ENCODE data around the gene PRKRIP1.

PRKRIP1 gene

GRCh38 chr7:102432442-102433218 lies 36.5 kb downstream of the PRKRIP1 start:
- TF ChIP-seq CTCF (IDR thresholded peaks at IDR 0.05; ENCODE audit: extremely low read depth, insufficient read depth, missing control alignments): no peak

DNA sequence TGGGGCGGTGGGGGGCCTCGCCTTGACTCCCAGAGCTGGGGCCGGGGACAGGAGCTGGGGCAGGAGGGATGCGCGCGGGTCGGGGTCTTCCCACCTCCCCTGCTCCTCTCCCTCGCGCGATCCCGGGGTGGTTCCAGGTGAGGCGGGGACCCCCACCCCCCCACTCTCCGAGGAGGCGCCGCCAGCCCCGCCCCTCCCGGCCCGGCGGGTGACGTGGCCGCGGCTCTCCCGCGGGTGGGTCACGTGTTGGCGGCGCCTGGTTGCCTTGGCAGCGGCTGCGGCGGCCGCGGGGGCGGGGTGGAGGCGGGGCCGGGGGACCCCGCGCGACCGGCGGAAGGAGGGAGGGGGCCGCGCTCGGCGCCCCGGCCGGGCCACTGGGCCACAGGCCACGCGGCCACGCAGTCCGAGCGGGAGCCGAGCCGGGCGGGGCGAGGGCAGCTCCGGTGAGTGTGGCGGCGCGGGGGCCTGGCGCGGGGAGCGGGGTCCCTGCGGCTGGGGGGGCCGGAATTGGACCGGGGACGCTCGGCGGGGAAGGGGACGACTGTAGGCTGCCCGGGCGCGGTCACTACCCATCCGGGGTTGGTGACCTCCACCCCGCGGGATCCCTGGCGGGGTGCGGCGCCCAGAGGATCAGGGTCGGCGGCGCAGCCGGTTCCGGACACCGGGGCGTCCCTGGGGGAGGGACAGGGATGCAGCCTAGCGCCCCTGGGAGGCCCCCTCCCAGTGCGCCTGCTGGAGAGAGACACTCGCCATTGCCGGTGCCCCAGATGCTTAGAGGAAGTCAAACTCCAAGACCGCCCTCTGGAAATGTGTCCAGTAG lies 37.3 kb downstream of the PRKRIP1 start, which contains the start of gene ORAI2:
ORAI2 (plus strand) TSS at position 357 of the 820 bp plus-strand sequence. CDS start 5,382 bp downstream, outside the sequence.
- in situ Hi-C loops (cut with MboI; ENCODE audit: low pct_unique_long_range_greater_than_20kb, low sequenced_read_pairs, unreplicated experiment): no loop called here
- peak; percentile 93 for DNase-seq (ENCODE audit: low spot score)
- no peak for TF ChIP-seq CTCF (IDR thresholded peaks at IDR 0.05; ENCODE audit: extremely low read depth, insufficient read depth, missing control alignments)

More at GRCh38 chr7:102432442-102433218, 36.5 kb downstream of the PRKRIP1 start:
- in situ Hi-C loops (cut with MboI; ENCODE audit: low pct_unique_long_range_greater_than_20kb, low sequenced_read_pairs, unreplicated experiment): no loop called here
- DNase-seq (ENCODE audit: low spot score): peak; percentile 54

DNA sequence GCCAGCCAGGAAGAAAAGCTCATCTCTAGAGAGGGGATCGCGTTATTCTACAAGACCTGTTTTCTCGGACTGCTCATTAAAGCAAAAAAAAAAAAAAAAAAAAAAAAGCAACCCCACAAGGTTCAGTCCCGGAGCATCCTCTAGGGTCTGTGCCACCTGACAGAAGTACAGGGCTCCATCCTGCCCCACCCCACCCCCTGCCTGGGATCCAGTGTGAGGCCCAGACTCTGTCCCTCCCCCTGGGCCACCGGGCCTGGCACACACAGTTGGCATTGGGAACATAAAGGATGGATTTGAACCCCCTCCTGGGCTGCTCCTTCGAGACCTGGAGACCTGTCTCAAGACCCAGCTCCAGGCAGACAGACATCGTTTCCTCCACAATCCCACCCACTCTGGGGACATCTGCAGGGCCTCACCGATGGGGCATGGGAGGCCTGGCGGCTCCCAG lies 37.9 kb downstream of the PRKRIP1 start:
- no peak for DNase-seq (ENCODE audit: low spot score)
- in situ Hi-C loops (cut with MboI; ENCODE audit: low pct_unique_long_range_greater_than_20kb, low sequenced_read_pairs, unreplicated experiment): no loop called here
- TF ChIP-seq CTCF (IDR thresholded peaks at IDR 0.05; ENCODE audit: extremely low read depth, insufficient read depth, missing control alignments): no peak

- in situ Hi-C loops (cut with MboI; ENCODE audit: low pct_unique_long_range_greater_than_20kb, low sequenced_read_pairs, unreplicated experiment): no loop called here
- DNase-seq (ENCODE audit: low spot score): no peak
- no peak for TF ChIP-seq CTCF (IDR thresholded peaks at IDR 0.05; ENCODE audit: extremely low read depth, insufficient read depth, missing control alignments)
Observed at GRCh38 chr7:102436118-102436517, 40.0 kb downstream of the PRKRIP1 start.

DNA sequence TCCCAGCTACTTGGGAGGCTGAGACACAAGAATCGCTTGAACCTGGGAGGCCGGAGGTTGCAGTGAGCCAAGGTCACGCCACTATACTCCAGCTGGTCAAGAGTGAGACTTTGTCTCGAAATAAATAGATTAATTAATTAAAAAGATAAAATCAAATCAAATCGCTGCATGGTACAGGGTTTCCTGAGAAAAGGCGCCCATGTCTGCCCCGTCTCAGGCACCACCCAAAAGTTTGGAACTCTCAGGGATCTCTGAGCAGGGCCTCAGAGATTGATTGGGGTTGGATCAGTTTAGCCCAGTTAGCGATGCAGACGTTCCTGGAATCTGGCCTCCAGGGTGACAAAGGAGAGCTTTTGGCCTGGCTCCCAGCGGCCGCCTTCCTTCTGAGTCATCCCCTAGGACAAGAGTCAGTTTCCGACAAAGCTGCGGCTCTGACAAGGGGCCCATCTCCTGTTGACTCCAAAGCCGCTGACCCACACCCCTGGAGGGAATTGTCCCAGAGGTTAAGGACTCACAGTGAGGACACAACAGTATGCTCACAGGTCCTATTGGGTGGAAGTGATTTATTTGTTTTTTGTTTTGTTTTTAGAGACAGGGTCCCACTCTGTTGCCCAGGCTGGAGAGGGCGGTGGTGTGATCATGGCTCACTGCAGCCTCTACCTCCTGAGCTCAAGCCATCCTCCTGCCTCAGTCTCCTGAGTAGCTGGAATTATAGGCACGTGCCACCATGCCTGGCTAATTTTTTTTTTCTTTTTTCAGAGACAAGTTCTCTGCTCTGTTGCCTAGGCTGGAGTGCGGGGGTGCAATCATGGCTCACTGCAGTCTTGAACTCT lies 44.0 kb downstream of the PRKRIP1 start:
- TF ChIP-seq CTCF (IDR thresholded peaks at IDR 0.05; ENCODE audit: extremely low read depth, insufficient read depth, missing control alignments): no peak
- in situ Hi-C loops (cut with MboI; ENCODE audit: low pct_unique_long_range_greater_than_20kb, low sequenced_read_pairs, unreplicated experiment): no loop called here
- DNase-seq (ENCODE audit: low spot score): no peak
